ENCODE results near the gene RNF215.

- TF ChIP-seq TAF1 (IDR thresholded peaks at IDR 0.05; ENCODE audit: low read depth, low read length) (no peak), POLR2AphosphoS5 (IDR thresholded peaks at IDR 0.05; ENCODE audit: low read depth, low read length) (no peak), POLR2A (IDR thresholded peaks at IDR 0.05; ENCODE audit: low read depth, low read length) (no peak)
Observed at GRCh38 chr22:30375312-30375849, 11.8 kb downstream of the RNF215 start.
